SK-N-SH (cell line): Measurements from ENCODE around the gene RPS8.

Source experiments
- EP300 ChIP-seq, 2 experiments: IDR thresholded peaks; 2 replicates each; pipeline versions ENCODE4 v1.4.0 to v1.6.1; 2012; ENCODE audit warnings: borderline replicate concordance in 1 of 2, low read depth in 1 of 2, low read length in 1 of 2
- RXRA ChIP-seq: IDR thresholded peaks from 2 replicates; pipeline ENCODE4 v1.4.0; 2012; ENCODE audit warnings: low read depth, mild to moderate bottlenecking, borderline replicate concordance
- TF ChIP-seq, protein P1 (sequence below): fragments of 200-600 bp; sonication (generic); IDR thresholded peaks from 2 replicates; pipeline ENCODE4 v1.6.1; 2017; ENCODE audit warnings: antibody characterized with exemption, mild to moderate bottlenecking, moderate library complexity

- TF ChIP-seq, protein P1, sequence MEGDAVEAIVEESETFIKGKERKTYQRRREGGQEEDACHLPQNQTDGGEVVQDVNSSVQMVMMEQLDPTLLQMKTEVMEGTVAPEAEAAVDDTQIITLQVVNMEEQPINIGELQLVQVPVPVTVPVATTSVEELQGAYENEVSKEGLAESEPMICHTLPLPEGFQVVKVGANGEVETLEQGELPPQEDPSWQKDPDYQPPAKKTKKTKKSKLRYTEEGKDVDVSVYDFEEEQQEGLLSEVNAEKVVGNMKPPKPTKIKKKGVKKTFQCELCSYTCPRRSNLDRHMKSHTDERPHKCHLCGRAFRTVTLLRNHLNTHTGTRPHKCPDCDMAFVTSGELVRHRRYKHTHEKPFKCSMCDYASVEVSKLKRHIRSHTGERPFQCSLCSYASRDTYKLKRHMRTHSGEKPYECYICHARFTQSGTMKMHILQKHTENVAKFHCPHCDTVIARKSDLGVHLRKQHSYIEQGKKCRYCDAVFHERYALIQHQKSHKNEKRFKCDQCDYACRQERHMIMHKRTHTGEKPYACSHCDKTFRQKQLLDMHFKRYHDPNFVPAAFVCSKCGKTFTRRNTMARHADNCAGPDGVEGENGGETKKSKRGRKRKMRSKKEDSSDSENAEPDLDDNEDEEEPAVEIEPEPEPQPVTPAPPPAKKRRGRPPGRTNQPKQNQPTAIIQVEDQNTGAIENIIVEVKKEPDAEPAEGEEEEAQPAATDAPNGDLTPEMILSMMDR, result no peak
- no peak for TF ChIP-seq EP300 (IDR thresholded peaks at IDR 0.05; ENCODE audit: borderline replicate concordance in 1 of 2, low read depth in 1 of 2, low read length in 1 of 2)
- TF ChIP-seq RXRA, result no peak
Measured at GRCh38 chr1:44740179-44740617, 35.1 kb upstream of the RPS8 start.
